HepG2 (cell line): Measurements from ENCODE around the gene RNU7-1. TPM values are rescaled to one million over a fixed set of nuclear protein-coding genes. Genes with fewer than 3 reads are reported as not detected.

Experiments
- ADNP ChIP-seq: sonication (generic); formaldehyde crosslinking; IDR thresholded peaks from 2 replicates; pipeline ENCODE4 v1.4.0; 2020; ENCODE audit warnings: missing genetic modification reagents
- ARNT ChIP-seq: fragments of 450-650 bp; IDR thresholded peaks from 2 replicates; pipeline ENCODE4 v1.6.1; 2017
- ATRX ChIP-seq: sonication (generic); formaldehyde crosslinking; IDR thresholded peaks from 2 replicates; pipeline ENCODE4 v1.4.0; 2020; ENCODE audit warnings: missing genetic modification reagents, borderline replicate concordance
- BCL6 ChIP-seq: IDR thresholded peaks from 2 replicates; pipeline ENCODE4 v1.6.1; 2016; ENCODE audit warnings: missing genetic modification reagents, missing compliant biosample characterization
- ELF3 ChIP-seq: IDR thresholded peaks from 2 replicates; pipeline ENCODE4 v1.6.1; 2016; ENCODE audit warnings: missing genetic modification reagents, missing compliant biosample characterization
- GABPB1 ChIP-seq: IDR thresholded peaks from 2 replicates; pipeline ENCODE4 v1.6.1; 2016; ENCODE audit warnings: mild to moderate bottlenecking, missing genetic modification reagents, moderate library complexity, missing compliant biosample characterization
- GLI4 ChIP-seq: sonication (generic); formaldehyde crosslinking; IDR thresholded peaks from 2 replicates; pipeline ENCODE4 v1.5.1; 2020; ENCODE audit warnings: missing genetic modification reagents, mild to moderate bottlenecking, moderate library complexity, borderline replicate concordance
- GTF3A ChIP-seq: sonication (generic); formaldehyde crosslinking; conservative IDR thresholded peaks from 2 replicates; pipeline ENCODE4 v1.4.0; 2020; ENCODE audit warnings: mild to moderate bottlenecking, missing genetic modification reagents
- SIX4 ChIP-seq: sonication (generic); formaldehyde crosslinking; IDR thresholded peaks from 2 replicates; pipeline ENCODE4 v1.4.0; 2020; ENCODE audit warnings: missing genetic modification reagents
- SMARCC2 ChIP-seq: fragments of 450-650 bp; IDR thresholded peaks from 2 replicates; pipeline ENCODE4 v1.6.1; 2017; ENCODE audit warnings: antibody characterized with exemption, mild to moderate bottlenecking
- SMARCE1 ChIP-seq: fragments of 450-650 bp; IDR thresholded peaks from 2 replicates; pipeline ENCODE4 v1.6.1; 2017; ENCODE audit warnings: borderline replicate concordance
- U2AF2 ChIP-seq: fragments of 200-400 bp; formaldehyde crosslinking; IDR thresholded peaks from 2 replicates; pipeline ENCODE4 v1.6.1; 2017; ENCODE audit warnings: low read depth, mild to moderate bottlenecking, low read length
- YY1 ChIP-seq: IDR thresholded peaks from 2 replicates; pipeline ENCODE4 v1.6.1; 2011; ENCODE audit warnings: low read length, low read depth, moderate library complexity, mild to moderate bottlenecking; ENCODE audit not compliant: insufficient read depth, insufficient replicate concordance
- ZBTB3 ChIP-seq: sonication (generic); formaldehyde crosslinking; IDR thresholded peaks from 2 replicates; pipeline ENCODE4 v1.4.0; 2020; ENCODE audit warnings: low read depth, mild to moderate bottlenecking, moderate library complexity, missing genetic modification reagents, borderline replicate concordance
- ZBTB42 ChIP-seq: sonication (generic); formaldehyde crosslinking; IDR thresholded peaks from 2 replicates; pipeline ENCODE4 v1.5.0; 2020; ENCODE audit warnings: mild to moderate bottlenecking, missing genetic modification reagents
- ZEB1 ChIP-seq: IDR thresholded peaks from 2 replicates; pipeline ENCODE4 v1.6.1; 2012; ENCODE audit warnings: mild to moderate bottlenecking, low read depth, inconsistent platforms; ENCODE audit not compliant: insufficient replicate concordance
- ZNF230 ChIP-seq: sonication (generic); formaldehyde crosslinking; IDR thresholded peaks from 2 replicates; pipeline ENCODE4 v1.4.0; 2020; ENCODE audit warnings: mild to moderate bottlenecking, missing genetic modification reagents
- ZNF614 ChIP-seq: IDR thresholded peaks from 2 replicates; pipeline ENCODE4 v1.6.1; 2018; ENCODE audit warnings: missing biosample characterization, missing genetic modification reagents, inconsistent platforms, borderline replicate concordance
- ZNF629 ChIP-seq: sonication (generic); formaldehyde crosslinking; conservative IDR thresholded peaks from 2 replicates; pipeline ENCODE4 v1.5.0; 2020; ENCODE audit warnings: missing genetic modification reagents
- ZNF883 ChIP-seq: sonication (generic); formaldehyde crosslinking; IDR thresholded peaks from 2 replicates; pipeline ENCODE4 v1.5.1; 2020; ENCODE audit warnings: mild to moderate bottlenecking, missing genetic modification reagents; ENCODE audit errors: not compliant biosample characterization
- ZSCAN29 ChIP-seq: sonication (generic); formaldehyde crosslinking; conservative IDR thresholded peaks from 2 replicates; pipeline ENCODE4 v1.4.0; 2020; ENCODE audit warnings: mild to moderate bottlenecking, missing genetic modification reagents
- polyA plus RNA-seq, 8 experiments: library from polyadenylated mRNA; depleted of rRNA in 3 of 8; stranded (reverse) in 7 of 8; unstranded in 1 of 8; fragments of >200 nt; fragmentation: Illumina TruSeq in 4 of 8; extraction: Trizol in 4 of 8; gene quantifications; 2 replicates each; pipeline versions ENCODE4 v1.2.1 to v1.2.3, GENCODE V29; 2011 to 2016; ENCODE audit warnings: low read depth in 4 of 8, missing spikeins in 1 of 8, mixed read lengths in 1 of 8; ENCODE audit not compliant: insufficient read depth in 1 of 8
- total RNA-seq, 5 experiments: library from RNA; depleted of rRNA; stranded (reverse); fragments of >200 nt; fragmentation: Illumina TruSeq; extraction: Trizol; gene quantifications; 2 replicates each; pipeline ENCODE4 v1.2.3, GENCODE V29; 2016; ENCODE audit warnings: low read depth in 1 of 5
- TF ChIP-seq, protein P1 (sequence below): sonication (generic); formaldehyde crosslinking; IDR thresholded peaks from 2 replicates; pipeline ENCODE4 v1.5.0; 2020; ENCODE audit warnings: mild to moderate bottlenecking, missing genetic modification reagents
- TF ChIP-seq, protein P2 (sequence below): sonication (generic); formaldehyde crosslinking; IDR thresholded peaks from 2 replicates; pipeline ENCODE4 v1.9.0; 2022; ENCODE audit warnings: missing genetic modification reagents, mild to moderate bottlenecking, borderline replicate concordance
- TF ChIP-seq, protein P3 (sequence below): sonication (generic); formaldehyde crosslinking; IDR thresholded peaks from 2 replicates; pipeline ENCODE4 v1.5.0; 2020; ENCODE audit warnings: missing genetic modification reagents
- TF ChIP-seq, protein P4 (sequence below): IDR thresholded peaks from 2 replicates; pipeline ENCODE4 v1.6.1; 2016; ENCODE audit warnings: missing compliant biosample characterization, missing genetic modification reagents, borderline replicate concordance

RNU7-1 gene
- total and polyA plus RNA-seq, 2 of the 13 experiments (the other 11 are each of a cell fraction or from before 2014, with no cell fraction given), result not detected

DNA sequence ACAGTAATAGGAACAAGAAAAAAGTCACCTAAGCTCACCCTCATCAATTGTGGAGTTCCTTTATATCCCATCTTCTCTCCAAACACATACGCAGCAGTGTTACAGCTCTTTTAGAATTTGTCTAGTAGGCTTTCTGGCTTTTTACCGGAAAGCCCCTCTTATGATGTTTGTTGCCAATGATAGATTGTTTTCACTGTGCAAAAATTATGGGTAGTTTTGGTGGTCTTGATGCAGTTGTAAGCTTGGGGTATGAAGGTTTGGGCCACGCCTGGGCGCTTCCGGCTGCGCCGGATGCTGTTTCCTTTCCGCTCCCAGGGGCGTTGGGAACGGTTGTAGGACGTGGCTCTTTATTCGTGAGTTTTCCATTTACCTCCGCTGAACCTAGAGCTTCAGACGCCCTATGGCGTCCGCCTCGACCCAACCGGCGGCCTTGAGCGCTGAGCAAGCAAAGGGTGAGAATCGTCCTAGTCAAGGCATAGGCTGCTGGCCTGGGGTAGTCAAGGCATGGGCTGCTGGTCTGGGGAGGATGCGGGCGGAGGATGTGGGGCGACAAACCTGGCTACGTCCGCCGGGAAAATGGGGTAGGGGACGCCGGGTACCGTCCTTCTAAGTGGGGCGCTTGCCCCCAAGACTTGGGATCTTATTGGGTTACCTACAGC, at the start of gene RNU7-1, which contains the start of gene C12orf57 (continued):
- TF ChIP-seq ZNF883 (CRISPR knock-in tag), result no peak
- TF ChIP-seq ZNF230 (CRISPR knock-in tag), result no peak; the same call in 1 of the 2 replicates
- TF ChIP-seq, protein P1, sequence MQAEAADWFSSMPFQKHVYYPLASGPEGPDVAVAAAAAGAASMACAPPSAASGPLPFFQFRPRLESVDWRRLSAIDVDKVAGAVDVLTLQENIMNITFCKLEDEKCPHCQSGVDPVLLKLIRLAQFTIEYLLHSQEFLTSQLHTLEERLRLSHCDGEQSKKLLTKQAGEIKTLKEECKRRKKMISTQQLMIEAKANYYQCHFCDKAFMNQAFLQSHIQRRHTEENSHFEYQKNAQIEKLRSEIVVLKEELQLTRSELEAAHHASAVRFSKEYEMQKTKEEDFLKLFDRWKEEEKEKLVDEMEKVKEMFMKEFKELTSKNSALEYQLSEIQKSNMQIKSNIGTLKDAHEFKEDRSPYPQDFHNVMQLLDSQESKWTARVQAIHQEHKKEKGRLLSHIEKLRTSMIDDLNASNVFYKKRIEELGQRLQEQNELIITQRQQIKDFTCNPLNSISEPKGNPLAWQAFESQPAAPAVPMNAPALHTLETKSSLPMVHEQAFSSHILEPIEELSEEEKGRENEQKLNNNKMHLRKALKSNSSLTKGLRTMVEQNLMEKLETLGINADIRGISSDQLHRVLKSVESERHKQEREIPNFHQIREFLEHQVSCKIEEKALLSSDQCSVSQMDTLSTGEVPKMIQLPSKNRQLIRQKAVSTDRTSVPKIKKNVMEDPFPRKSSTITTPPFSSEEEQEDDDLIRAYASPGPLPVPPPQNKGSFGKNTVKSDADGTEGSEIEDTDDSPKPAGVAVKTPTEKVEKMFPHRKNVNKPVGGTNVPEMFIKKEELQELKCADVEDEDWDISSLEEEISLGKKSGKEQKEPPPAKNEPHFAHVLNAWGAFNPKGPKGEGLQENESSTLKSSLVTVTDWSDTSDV, result no peak; the same call in 1 of the 2 replicates
- TF ChIP-seq SMARCE1, result no peak
- TF ChIP-seq ZSCAN29 (CRISPR knock-in tag), result 0 out of 2 replicates have a peak, but pooled peaks have one; percentile 19
- peak; percentile 78 for TF ChIP-seq ELF3
- TF ChIP-seq SMARCC2, result no peak
- no peak for TF ChIP-seq ARNT
- no peak; the same call in 1 of the 2 replicates for TF ChIP-seq U2AF2
- 0 out of 2 replicates have a peak, but pooled peaks have one; percentile 42 for TF ChIP-seq ZNF629 (CRISPR knock-in tag)
- peak; percentile 62 for TF ChIP-seq GABPB1 (CRISPR knock-in tag)
- TF ChIP-seq ZBTB3, result peak; percentile 91
- TF ChIP-seq ZBTB42, result 0 out of 2 replicates have a peak, but pooled peaks have one; percentile 10
- TF ChIP-seq, protein P2, sequence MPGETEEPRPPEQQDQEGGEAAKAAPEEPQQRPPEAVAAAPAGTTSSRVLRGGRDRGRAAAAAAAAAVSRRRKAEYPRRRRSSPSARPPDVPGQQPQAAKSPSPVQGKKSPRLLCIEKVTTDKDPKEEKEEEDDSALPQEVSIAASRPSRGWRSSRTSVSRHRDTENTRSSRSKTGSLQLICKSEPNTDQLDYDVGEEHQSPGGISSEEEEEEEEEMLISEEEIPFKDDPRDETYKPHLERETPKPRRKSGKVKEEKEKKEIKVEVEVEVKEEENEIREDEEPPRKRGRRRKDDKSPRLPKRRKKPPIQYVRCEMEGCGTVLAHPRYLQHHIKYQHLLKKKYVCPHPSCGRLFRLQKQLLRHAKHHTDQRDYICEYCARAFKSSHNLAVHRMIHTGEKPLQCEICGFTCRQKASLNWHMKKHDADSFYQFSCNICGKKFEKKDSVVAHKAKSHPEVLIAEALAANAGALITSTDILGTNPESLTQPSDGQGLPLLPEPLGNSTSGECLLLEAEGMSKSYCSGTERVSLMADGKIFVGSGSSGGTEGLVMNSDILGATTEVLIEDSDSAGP (CRISPR knock-in tag), result 0 out of 2 replicates have a peak, but pooled peaks have one; percentile 83
- TF ChIP-seq, protein P3, sequence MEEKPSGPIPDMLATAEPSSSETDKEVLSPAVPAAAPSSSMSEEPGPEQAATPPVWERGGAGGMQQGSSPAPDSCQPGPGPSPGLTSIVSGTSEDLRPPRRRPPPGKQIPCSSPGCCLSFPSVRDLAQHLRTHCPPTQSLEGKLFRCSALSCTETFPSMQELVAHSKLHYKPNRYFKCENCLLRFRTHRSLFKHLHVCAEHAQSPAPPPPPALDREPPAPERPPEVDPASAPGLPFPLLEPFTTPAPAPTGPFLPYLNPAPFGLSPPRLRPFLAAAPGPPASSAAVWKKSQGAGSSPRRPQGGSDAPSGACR (CRISPR knock-in tag), result no peak; the same call in 1 of the 2 replicates
- TF ChIP-seq ZEB1, result peak; percentile 32
- TF ChIP-seq SIX4, result peak; percentile 64; the same call in 1 of the 2 replicates
- no peak for TF ChIP-seq ADNP (CRISPR knock-in tag)
- TF ChIP-seq YY1, result peak; percentile 47
- TF ChIP-seq BCL6, result peak; percentile 77
- TF ChIP-seq, protein P4, sequence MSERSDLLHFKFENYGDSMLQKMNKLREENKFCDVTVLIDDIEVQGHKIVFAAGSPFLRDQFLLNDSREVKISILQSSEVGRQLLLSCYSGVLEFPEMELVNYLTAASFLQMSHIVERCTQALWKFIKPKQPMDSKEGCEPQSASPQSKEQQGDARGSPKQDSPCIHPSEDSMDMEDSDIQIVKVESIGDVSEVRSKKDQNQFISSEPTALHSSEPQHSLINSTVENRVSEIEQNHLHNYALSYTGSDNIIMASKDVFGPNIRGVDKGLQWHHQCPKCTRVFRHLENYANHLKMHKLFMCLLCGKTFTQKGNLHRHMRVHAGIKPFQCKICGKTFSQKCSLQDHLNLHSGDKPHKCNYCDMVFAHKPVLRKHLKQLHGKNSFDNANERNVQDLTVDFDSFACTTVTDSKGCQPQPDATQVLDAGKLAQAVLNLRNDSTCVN (CRISPR knock-in tag), result no peak
- no peak for TF ChIP-seq GLI4 (CRISPR knock-in tag)
- peak; percentile 29; the same call in 1 of the 2 replicates for TF ChIP-seq ATRX (CRISPR knock-in tag)
- peak; percentile 94 for TF ChIP-seq ZNF614 (CRISPR knock-in tag)
- peak; percentile 15; the same call in 1 of the 2 replicates for TF ChIP-seq GTF3A (CRISPR knock-in tag)
